SW480 (cell line): Measurements from ENCODE around the gene SPDL1.
A peak's percentile ranks its signal among the peaks of the same experiment; 100 is the strongest.
"Not testable (repeated sequence)": the region's sequence is repeated elsewhere in the genome, so short reads cannot be mapped to it uniquely, and the experiment has no call there.

ENCODE experiments used
- DNase-seq: peaks from one replicate; pipeline ENCODE4 v3.0.0-alpha.2; 2016; ENCODE audit warnings: low spot score

The SPDL1 gene

DNA sequence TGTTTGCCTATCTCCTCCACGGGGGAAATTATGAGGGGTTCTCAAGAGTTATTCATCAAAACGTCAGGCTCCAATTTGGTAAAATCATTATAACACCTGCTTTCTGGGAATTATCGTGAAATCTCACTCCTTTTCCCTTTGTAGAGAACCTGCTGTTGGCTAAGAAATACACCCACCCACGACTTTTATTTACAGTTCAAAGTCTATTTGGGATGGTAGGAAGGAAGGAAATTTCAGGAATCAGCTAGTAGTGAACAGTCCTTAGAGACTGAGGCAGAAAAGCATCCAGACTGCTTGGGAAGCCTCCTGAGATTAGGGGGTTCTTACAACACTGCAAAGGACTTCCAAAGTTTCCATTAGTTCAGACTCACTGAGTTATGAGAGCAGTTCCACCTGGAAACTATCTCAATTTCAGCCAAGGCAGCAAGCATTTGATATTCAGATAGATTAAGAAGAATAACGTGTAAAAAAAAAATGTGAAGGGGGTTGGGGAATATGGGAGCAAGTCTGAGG is 9.4 kb upstream of the SPDL1 start:
- no peak for DNase-seq

DNA sequence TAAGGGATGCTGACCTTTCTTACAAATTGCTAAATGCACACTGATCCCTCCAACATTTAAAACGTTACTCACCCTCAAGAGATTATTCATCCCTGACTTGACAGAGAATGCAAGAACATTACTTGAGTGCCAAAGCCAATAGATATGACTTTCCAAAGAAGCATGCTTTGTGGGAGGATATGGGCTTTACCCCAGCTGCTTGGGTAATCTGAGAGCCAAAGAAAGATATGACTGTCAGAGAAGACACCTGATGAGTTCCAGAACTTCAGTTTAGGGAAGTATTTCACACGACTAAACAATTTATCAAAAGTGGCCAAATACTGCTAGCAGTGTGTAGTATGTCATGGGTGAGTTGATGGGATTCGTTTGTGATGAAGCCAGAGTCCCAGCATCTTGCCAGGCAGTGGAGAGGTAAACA is 7.4 kb upstream of the SPDL1 start:
- DNase-seq: no peak

DNA sequence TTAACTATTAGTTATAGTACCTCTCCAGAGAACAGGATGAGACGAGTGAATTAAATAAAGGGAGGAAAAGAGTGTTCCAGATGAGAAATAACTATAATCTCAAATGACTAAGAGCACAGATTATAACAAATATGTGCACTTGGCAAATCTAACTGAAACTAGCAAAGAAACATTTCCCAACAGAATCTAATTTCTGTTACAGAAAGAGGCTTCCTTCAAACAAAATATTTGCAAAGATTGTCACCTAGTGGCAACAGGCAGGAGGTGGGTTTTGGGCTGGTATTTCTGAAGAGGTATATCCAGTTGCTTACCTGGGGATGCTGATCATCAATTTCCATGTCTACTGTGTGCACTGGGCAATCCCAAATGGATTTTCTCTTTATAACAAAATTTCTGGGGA is 5.6 kb upstream of the SPDL1 start:
- peak; percentile 41 for DNase-seq

- DNase-seq: no peak
Observed at GRCh38 chr5:169580964-169581363, 2.6 kb upstream of the SPDL1 start.

GRCh38 chr5:169581580-169582227 is 1.9 kb upstream of the SPDL1 start:
- DNase-seq: peak; percentile 70

GRCh38 chr5:169583101-169583423 is 511 bp upstream of the SPDL1 start:
- no peak for DNase-seq

GRCh38 chr5:169584998-169585451 is 1.5 kb downstream of the SPDL1 start:
- no peak for DNase-seq

- DNase-seq: no peak
Observed at GRCh38 chr5:169590602-169591001, 7.0 kb downstream of the SPDL1 start.

DNA sequence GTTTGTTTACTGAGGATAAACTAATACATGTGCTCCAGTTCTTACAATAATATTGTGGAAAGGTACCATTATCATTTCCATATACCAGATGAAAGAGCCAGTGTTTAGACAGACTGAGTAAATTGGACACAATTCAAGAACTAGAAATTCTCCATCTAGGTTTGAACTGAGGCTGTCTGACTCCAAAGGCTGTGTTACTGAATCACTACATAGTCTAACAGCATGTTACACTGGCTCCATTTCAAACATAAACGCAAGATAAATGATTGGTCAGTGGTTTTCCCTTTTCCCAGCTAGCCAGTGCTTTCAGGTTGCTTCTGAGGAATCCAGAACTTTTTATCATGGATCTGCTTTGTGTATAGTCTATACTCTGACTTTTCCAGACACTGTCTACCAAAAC is 8.1 kb downstream of the SPDL1 start:
- no peak for DNase-seq

DNA sequence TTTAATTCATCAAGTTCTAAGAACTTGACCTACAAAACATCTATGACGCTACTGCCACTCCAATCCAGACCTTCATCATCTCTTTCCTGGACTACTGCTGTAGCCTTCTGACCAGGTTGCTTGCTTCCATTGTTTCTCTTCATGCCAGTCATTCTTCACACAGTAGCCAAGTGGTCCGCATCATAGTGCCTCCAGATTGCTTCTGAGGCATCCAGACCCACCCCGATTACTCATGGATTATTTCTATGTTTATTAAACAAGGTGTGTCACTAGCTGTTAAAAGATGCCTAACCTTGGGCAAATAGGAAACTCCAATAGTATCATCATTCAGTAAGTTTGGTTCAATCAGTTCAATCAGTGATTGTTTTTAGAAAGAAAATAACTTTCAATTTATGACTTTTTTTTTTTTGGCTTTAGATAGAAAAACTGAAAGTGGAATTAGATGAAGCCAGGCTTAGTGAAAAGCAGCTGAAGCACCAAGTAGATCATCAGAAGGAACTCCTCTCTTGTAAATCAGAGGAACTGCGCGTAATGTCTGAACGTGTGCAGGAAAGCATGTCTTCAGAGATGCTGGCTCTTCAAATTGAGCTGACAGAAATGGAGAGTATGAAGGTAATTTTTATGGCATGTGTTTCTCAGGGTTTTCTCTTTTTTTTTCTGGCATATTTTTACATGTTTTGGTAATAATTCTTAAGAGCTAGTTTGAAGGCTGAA is 9.5 kb downstream of the SPDL1 start:
- no peak for DNase-seq

DNA sequence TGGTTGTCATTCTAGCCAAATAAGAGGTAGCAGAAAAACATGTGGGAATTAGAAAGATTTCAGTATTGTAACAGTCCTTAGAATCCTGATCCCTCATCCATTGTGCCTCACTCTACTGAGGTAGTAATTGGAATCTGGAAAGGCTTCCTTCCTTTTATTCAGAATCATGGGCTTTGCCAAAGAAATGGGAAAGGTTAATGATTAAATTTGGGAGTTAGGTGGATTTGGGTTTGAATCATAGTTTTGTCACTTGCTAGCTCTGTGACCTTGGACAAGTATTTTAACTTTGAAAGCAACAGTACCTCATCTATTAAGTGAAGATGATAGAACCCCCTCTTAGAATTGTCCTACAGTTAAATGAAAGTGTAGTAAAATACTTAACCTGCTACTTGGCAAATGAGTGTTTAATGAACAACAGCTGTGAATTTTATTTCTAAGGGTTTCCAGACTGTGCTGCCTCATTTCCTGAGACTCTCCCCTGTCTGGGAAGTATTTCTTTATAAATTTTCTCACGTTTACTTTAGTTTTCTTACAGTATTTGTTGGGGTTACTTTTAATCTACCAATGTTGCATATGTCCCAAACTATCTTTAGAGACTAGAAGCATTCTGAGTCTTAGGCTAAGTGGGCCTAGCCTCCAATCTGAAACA is 11.7 kb downstream of the SPDL1 start:
- no peak for DNase-seq

DNA sequence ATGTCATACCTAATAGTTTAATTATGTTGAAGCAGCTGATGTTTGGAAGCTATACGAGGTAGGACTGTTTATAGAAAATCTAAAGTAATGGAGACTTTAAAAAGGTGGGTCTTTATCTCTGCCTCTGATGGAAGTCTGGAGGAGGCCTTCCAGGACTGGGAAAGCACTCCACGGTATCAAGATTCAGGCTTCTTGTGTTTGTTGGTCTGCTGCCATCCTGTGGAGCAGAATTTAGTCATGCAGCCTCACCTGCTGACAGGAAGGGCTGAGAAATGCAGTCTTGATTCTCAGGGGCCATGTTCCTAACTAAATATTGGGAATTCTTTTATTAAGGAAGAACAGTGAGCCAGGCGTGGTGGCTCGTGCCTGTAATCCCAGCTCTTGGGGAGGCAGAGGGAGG is 15.9 kb downstream of the SPDL1 start:
- no peak for DNase-seq

DNA sequence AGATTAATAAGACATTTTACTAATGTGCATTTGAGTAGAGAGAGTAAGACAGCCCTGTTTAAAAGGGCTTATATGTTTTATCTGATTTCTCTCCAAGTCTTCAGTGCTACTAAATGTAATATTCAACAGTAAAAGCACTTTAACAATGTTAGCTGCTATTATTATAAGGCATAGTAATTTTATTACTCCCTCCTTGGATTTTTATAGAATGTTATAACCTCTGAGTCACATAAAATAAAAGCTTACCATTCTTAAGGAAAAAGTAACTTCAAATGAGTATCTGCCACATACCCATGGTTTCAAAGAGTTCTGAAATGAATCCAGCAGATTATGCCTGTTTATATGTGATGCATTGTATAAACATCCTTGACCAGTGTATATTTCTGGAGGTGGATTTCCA is 19.0 kb downstream of the SPDL1 start:
- DNase-seq: no peak

DNA sequence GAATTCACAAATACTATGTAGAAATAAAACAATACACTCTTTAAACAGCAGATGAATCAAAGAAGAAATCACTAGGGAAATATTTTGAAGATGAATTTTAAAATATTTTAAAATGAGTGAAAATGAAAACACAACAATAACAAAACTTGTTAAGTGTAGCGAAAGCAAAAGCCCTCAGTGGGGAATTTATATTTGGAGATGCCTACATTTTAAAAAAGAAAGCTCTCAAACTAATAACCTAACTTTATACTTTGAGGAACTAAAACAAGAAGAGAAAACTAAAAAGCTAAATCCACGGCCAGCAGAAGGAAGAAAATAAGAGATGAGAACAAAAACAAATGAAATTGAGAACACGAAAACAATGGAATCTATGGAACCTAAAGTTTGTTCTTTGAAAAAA is 22.7 kb downstream of the SPDL1 start:
- no peak for DNase-seq

- DNase-seq: no peak
Observed at GRCh38 chr5:169607882-169608281, 24.3 kb downstream of the SPDL1 start.

- no peak for DNase-seq
Observed at GRCh38 chr5:169609716-169610115, 26.1 kb downstream of the SPDL1 start.

DNA sequence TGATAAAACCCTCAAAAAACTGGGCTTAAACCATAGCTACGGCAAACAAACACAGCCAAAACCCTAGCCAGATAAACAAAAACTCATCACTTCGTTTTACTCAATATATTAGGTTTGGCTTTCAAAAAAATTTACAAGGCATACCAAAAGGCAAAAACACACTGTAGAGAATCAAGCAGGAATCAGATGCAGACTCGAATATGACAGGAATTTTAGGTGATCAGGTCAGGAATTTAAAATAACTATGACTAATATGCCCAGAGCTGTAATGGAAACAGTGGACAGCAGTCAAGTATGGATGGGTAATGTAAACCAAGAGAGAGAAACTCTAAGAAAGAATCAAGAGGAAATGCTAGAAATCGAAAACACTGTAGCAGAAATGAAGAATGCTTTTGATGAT is 27.0 kb downstream of the SPDL1 start:
- DNase-seq: no peak

DNA sequence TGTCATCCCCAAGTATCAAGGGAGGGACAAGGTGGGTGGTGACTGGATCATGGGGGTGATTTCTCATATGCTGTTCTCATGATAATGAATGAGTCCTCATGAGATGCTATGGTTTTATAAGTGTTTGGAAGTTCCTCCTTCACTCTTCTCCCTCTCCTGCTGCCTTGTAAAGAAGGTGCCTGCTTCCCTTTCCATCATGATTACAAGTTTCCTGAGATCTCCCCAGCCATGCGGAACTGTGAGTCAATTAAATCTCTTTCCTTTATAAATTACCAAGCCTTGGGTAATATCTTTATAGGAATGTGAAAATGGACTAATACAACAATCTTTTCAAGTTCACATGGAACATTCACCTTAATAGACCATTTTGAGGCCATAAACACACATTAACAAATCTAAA is 32.0 kb downstream of the SPDL1 start:
- no peak for DNase-seq

DNA sequence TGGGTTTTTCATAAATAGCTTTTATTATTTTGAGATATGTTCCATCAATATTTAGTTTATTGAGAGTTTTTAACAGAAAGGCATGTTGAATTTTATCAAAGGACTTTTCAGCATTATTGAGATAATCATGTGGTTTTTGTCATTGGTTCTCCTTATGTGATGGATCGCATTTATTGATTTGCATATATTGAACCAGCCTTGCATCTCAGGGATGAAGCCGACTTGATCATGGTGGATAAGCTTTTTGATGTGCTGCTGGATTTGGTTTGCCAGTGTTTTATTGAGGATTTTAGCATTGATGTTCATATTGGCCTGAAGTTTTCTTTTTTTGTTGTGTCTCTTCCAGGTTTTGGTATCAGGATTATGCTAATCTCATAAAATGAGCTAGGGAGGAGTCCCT is 40.7 kb downstream of the SPDL1 start:
- not testable (repeated sequence) for DNase-seq

DNA sequence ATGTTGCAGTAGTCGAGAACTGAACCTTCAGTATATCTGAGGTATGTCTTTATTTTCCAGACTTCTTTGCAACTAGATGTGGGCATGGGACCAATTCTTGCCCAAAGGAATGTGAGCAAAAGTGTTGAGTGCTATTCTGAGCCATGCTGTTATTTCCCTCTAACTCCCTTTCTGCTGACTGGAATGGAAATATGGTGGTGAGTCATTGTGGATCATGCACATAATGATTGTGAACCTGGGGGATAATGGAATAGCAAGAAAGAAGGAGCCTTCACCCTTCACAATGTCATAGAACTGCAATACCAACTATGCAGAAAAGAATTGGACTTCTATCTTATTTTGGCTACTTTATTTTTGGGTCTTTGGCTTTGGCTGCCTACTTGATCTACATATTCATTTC is 43.2 kb downstream of the SPDL1 start:
- DNase-seq: no peak

GRCh38 chr5:169627551-169627950 is 44.0 kb downstream of the SPDL1 start:
- no peak for DNase-seq

- DNase-seq: no peak
Observed at GRCh38 chr5:169628892-169629291, 45.3 kb downstream of the SPDL1 start.

DNA sequence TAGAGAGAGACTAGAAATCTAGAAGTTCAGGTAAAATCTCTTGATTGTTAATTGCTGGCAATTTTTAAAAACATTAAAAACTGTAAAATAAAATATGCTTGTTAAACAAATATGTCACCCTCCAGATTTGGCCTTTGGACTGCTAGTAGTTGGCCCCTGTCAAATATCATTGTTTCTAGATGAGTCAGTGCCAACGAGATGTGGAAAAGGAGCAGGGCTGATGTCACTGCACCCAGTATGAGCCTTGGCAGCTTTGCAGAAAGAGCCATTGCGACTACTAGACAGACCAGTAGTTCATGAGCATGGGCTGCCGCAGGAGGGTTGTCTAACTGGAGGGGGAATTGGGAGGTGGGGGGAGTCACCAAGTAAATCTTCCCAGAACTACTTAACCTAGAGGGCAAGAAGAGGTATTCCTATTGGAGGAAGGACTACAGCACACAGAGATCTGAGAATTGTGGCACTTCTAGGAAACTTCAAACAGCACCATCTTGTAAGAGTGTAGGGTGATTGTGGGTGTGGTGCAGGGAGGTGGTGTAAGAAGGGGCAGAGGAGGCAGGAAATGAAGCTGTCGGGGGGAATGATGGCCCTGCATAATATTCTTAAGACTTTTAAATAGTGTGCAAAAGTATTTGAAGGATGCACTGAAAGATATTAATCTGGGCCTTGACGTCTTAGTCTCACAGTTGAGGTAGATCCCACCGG is 46.4 kb downstream of the SPDL1 start:
- DNase-seq: peak; percentile 29
